OCI-LY1 (cell line): ENCODE data around the gene ENTPD7.

ENCODE experiments used
- EZH2 ChIP-seq: fragments of 200-600 bp; sonication (generic), shearing (Covaris generic); IDR thresholded peaks from 2 replicates; pipeline ENCODE4 v1.8.0; 2017; ENCODE audit warnings: borderline replicate concordance, mixed run types, mild to moderate bottlenecking, antibody characterized with exemption, low read length, moderate library complexity, mixed read lengths
- TF ChIP-seq, protein P1 (sequence below): fragments of 200-600 bp; sonication (generic), shearing (Covaris generic); IDR thresholded peaks from 2 replicates; pipeline ENCODE4 v1.5.1; 2017; ENCODE audit warnings: mild to moderate bottlenecking, antibody characterized with exemption, low read length, moderate library complexity, mixed read lengths

GRCh38 chr10:99676426-99676825 is 17.1 kb downstream of the ENTPD7 start:
- TF ChIP-seq, protein P1, sequence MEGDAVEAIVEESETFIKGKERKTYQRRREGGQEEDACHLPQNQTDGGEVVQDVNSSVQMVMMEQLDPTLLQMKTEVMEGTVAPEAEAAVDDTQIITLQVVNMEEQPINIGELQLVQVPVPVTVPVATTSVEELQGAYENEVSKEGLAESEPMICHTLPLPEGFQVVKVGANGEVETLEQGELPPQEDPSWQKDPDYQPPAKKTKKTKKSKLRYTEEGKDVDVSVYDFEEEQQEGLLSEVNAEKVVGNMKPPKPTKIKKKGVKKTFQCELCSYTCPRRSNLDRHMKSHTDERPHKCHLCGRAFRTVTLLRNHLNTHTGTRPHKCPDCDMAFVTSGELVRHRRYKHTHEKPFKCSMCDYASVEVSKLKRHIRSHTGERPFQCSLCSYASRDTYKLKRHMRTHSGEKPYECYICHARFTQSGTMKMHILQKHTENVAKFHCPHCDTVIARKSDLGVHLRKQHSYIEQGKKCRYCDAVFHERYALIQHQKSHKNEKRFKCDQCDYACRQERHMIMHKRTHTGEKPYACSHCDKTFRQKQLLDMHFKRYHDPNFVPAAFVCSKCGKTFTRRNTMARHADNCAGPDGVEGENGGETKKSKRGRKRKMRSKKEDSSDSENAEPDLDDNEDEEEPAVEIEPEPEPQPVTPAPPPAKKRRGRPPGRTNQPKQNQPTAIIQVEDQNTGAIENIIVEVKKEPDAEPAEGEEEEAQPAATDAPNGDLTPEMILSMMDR: no peak
- no peak for TF ChIP-seq EZH2
